Thymus (tissue), 11 donors: ENCODE results near the gene RBPJ. TPM values are rescaled to one million over a fixed set of nuclear protein-coding genes. Genes with fewer than 3 reads are reported as not detected.
A peak's percentile ranks its signal among the peaks of the same experiment; 100 is the strongest.
"Not testable (repeated sequence)": the region's sequence is repeated elsewhere in the genome, so short reads cannot be mapped to it uniquely, and the experiment has no call there.

Experiments used
- DNase-seq, 9 donors: peaks; one replicate each; pipeline ENCODE4 v3.0.0-alpha.2; 2013; ENCODE audit warnings: low spot score in 9 of 9, low read depth in 6 of 9, missing footprints in 1 of 9
- H3K27ac ChIP-seq, 2 donors: one replicate each; pipeline ENCODE4 v1.5.1; 2013; ENCODE audit warnings: control low read depth in 1 of 2, low read depth in 1 of 2, low read length in 1 of 2, mild to moderate bottlenecking in 1 of 2, moderate library complexity in 1 of 2
- H3K27me3 ChIP-seq, 2 donors: one replicate each; pipeline ENCODE4 v1.5.1; 2013; ENCODE audit warnings: low read length in 1 of 2; ENCODE audit not compliant: control insufficient read depth in 2 of 2, insufficient read depth in 1 of 2
- H3K36me3 ChIP-seq, 2 donors: one replicate each; pipeline ENCODE4 v1.5.1; 2013; ENCODE audit warnings: low read length in 1 of 2, mild to moderate bottlenecking in 1 of 2, moderate library complexity in 1 of 2; ENCODE audit not compliant: control insufficient read depth in 2 of 2, insufficient read depth in 2 of 2
- H3K4me1 ChIP-seq, 2 donors: one replicate each; pipeline ENCODE4 v1.5.1; 2013; ENCODE audit warnings: low read length in 2 of 2; ENCODE audit not compliant: control insufficient read depth in 2 of 2, insufficient read depth in 2 of 2
- H3K4me3 ChIP-seq, 2 donors: one replicate each; pipeline ENCODE4 v1.5.1; 2013; ENCODE audit warnings: low read length in 2 of 2, control low read depth in 1 of 2, mild to moderate bottlenecking in 1 of 2
- H3K9me3 ChIP-seq, 2 donors: one replicate each; pipeline ENCODE4 v1.5.1; 2013; ENCODE audit warnings: low read length in 1 of 2, mild to moderate bottlenecking in 1 of 2; ENCODE audit not compliant: control insufficient read depth in 2 of 2, insufficient read depth in 1 of 2
- WGBS: extraction: QIAGEN DNeasy Blood & Tissue Kit; methylation state at CpG from one replicate; pipeline ENCODE4 v1.1.7; 2013; 5-methylcytosine and 5-hydroxymethylcytosine counted together
- polyA plus RNA-seq: library from polyadenylated mRNA; stranded (reverse); fragments of 200-250 nt; gene quantifications from one replicate; pipeline ENCODE4 v1.2.3, GENCODE V29; 2013
- total RNA-seq: library from RNA; stranded (reverse); fragments of 120-200 nt; gene quantifications from one replicate; pipeline ENCODE4 v1.2.4, GENCODE V29; 2013
- donor health status: healthy.

RBPJ gene
- total and polyA plus RNA-seq, 2 donors, result 42.1 to 46.8 TPM

DNA sequence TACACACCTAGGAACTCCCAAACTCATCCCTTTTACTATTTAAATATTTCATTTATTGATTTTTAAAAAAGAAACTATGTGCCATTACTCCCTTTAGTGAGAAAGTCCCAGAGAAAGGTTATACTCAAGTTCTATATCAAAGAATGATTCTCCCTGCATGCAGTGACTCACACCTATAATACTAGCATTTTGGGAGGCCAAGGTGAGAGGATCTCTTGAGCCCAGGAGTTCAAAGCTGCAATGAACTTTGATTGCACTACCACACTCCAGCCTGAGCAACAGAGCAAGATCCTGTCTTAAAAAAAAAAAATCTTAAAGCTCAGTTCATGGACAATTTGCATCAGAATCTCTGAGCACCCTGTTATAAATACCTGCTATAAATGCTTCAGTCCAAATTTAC, 9.2 kb upstream of the RBPJ start:
- Histone ChIP-seq H3K36me3 (no peaks in the 10 kb centered on the region), H3K4me3 (no peak overlapping the region), H3K9me3 (peaks cover 0 to 7% of the 10 kb centered on the region in 2 donors), H3K4me1 (no peaks in the 10 kb centered on the region), H3K27me3 (no peaks in the 10 kb centered on the region), H3K27ac (no peak overlapping the region)
- no peak for DNase-seq

DNA sequence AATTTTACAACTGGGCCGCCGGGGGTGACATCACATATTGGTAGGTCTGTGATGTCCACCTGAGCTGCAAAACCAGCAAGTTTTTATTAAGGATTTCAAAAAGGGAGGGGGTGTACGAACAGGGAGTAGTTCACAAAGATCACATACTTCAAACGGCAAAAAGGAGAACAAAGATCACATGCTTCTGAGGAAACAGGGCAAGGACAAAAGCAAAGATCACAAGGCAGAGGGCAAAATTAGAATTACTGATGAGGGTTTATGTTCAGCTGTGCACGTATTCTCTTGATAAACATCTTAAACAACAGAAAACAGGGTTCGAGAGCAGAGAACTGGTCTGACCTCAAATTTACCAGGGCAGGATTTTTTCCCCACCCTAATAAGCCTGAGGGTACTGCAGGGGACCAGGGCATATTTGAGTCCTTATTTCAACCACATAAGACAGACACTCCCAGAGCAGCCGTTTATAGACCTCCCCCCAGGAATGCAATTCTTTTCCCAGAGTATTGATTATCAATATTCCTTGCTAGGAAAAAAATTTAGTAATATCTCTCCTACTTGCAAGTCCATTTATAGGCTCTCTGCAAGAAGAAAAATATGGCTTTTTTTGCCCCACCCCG, 5.4 kb upstream of the RBPJ start:
- 91% methylated on average over 8 of the region's 8 CpGs for WGBS
- H3K36me3 ChIP-seq, H3K27me3 ChIP-seq, H3K27ac ChIP-seq, DNase-seq, H3K4me1 ChIP-seq, H3K4me3 ChIP-seq, H3K9me3 ChIP-seq: not testable (repeated sequence)

DNA sequence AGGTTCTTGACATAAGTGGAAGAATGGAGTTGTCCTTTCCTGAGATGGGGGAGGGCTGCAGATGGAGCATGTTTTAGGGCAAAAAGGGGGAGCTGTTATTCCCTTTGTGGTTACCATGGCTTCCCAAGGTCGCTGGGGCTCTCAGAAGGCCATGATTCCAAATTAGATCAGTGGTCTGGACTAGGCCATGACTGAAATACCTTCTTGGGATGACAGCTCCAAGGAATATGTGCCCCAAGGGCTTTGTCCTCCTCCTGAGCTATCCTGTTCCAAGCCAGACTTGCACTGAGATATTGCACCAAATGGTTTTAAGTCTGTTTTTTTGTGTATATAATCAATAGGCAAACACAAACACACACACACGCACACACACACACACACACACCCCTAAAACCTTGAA, 3.0 kb upstream of the RBPJ start:
- H3K9me3 ChIP-seq, result peaks cover 0 to 7% of the 10 kb centered on the region in 2 donors
- no peak overlapping the region for H3K4me3 ChIP-seq
- H3K4me1 ChIP-seq, result peaks cover 5 to 8% of the 10 kb centered on the region in 2 donors
- no peak overlapping the region for H3K27ac ChIP-seq
- H3K36me3 ChIP-seq, result no peaks in the 10 kb centered on the region
- DNase-seq, result no peak
- WGBS, result 94% methylated on average over 2 of the region's 2 CpGs
- no peaks in the 10 kb centered on the region for H3K27me3 ChIP-seq

GRCh38 chr4:26319467-26319948, 1.3 kb upstream of the RBPJ start:
- DNase-seq, result peak; percentile 93 to 99 (median 97)
- Histone ChIP-seq H3K36me3 (no peaks in the 10 kb centered on the region), H3K9me3 (peaks cover 0 to 4% of the 10 kb centered on the region in 2 donors), H3K4me3 (peak overlapping the region; percentile 91 to 93), H3K4me1 (peaks cover 5 to 8% of the 10 kb centered on the region in 2 donors), H3K27me3 (no peaks in the 10 kb centered on the region), H3K27ac (peak overlapping the region; percentile 93 to 94)
- WGBS, result under 1% methylated on average over 43 of the region's 43 CpGs

GRCh38 chr4:26319949-26320537, 771 bp upstream of the RBPJ start:
- DNase-seq, result peak in 8 of 9 donors; percentile 38 to 76 (median 54)
- Histone ChIP-seq H3K9me3 (no peaks in the 10 kb centered on the region), H3K27me3 (no peaks in the 10 kb centered on the region), H3K4me3 (peak overlapping the region; percentile 91 to 93), H3K4me1 (peaks cover 5 to 8% of the 10 kb centered on the region in 2 donors), H3K27ac (peak overlapping the region; percentile 93 to 94), H3K36me3 (no peaks in the 10 kb centered on the region)
- WGBS, result under 1% methylated on average over 33 of the region's 33 CpGs

DNA sequence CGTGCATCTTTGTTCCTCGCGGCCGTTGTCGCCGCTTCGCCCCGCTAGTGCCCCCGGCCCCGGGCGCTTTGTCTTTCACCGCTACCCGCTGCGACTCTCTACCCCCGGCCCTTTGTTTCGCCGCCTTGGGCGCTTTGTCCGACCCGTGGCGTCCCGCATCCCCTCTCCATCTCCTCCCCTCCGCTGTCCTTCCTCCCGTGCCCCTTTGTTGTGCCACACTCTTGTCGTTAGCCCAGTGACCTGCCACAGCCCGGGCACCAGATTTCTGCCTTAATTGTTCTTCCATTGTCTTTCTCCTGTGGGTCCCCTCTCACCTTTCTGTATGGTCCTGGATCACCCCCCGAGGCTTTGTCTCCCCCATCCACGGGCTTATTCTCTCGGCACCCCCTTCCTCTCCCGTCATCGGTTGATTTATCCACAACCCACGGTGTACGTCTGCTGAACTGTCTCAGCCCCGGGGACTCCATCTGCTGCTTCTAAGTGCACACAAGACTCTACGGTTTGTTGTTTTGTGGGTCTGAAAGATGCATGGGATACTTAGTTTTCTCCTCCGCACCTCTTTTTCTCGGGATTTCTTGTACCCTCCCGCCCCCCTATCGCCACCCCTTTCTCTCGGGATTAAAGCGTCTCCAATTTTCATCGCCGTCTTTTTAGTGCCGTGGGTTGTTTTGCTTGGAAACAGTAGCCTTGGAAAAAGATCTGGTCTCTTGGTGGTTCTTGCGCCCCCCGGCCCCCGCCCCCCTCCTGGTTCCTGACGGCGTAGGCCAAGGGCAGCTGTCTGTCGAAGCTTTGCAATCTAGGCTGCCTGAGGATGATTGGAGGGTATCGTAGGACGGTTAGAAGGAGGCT, 783 bp downstream of the RBPJ start:
- DNase-seq, result peak in 7 of 9 donors; percentile 18 to 66 (median 32)
- 2% methylated on average over 52 of the region's 52 CpGs for WGBS
- Histone ChIP-seq H3K36me3 (no peaks in the 10 kb centered on the region), H3K27ac (peak overlapping the region; percentile 66 to 94), H3K4me1 (peaks cover 5 to 8% of the 10 kb centered on the region in 2 donors), H3K9me3 (no peaks in the 10 kb centered on the region), H3K4me3 (peak overlapping the region; percentile 79 to 91), H3K27me3 (no peaks in the 10 kb centered on the region)

DNA sequence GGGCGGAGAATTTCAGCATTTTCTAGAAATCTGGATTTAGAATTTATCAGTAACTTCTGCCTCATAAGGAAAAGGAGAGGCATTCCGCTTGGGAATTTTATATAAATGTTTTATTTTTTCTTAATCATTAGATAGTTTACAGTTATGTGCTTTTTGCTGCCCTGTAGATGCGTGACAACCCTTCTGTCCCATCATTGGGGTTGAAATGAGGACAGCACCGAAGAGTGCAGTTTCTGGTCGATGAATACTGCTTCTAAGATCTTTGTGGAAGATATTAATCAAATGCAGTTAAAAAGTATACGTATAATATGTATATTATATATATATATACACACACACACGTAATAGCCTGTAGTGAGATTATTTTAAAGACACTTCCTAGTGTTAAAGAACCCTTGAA, 1.5 kb downstream of the RBPJ start:
- Histone ChIP-seq H3K4me3 (peak overlapping the region; percentile 79 to 91), H3K27me3 (no peaks in the 10 kb centered on the region), H3K36me3 (no peaks in the 10 kb centered on the region), H3K4me1 (peaks cover 5 to 8% of the 10 kb centered on the region in 2 donors), H3K9me3 (no peaks in the 10 kb centered on the region), H3K27ac (no peak overlapping the region)
- WGBS, result 84% methylated on average over 7 of the region's 7 CpGs
- no peak for DNase-seq

DNA sequence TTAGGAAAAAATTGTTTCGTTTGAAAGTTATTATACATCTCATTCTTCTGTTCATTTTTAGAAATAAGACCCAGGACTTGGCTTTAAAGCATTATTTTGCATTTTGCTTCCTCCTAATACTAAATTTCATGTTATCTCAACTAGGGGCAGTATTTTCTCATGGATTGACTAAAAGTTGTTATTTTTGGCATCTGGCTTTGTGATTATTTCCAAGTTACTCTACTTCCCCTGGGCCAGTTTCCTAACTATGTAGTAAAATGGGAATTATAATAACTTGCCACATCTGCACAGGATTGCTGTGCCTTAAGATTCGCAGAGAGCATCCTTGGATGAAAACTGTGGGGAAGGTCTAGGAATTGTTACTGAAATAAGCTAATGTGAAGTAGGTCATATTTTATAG, 3.0 kb downstream of the RBPJ start:
- 95% methylated on average over 2 of the region's 2 CpGs for WGBS
- no peak for DNase-seq
- no peaks in the 10 kb centered on the region for H3K9me3 ChIP-seq
- H3K27ac ChIP-seq, result no peak overlapping the region
- peaks cover 5 to 8% of the 10 kb centered on the region in 2 donors for H3K4me1 ChIP-seq
- no peaks in the 10 kb centered on the region for H3K36me3 ChIP-seq
- no peak overlapping the region for H3K4me3 ChIP-seq
- H3K27me3 ChIP-seq, result no peaks in the 10 kb centered on the region

DNA sequence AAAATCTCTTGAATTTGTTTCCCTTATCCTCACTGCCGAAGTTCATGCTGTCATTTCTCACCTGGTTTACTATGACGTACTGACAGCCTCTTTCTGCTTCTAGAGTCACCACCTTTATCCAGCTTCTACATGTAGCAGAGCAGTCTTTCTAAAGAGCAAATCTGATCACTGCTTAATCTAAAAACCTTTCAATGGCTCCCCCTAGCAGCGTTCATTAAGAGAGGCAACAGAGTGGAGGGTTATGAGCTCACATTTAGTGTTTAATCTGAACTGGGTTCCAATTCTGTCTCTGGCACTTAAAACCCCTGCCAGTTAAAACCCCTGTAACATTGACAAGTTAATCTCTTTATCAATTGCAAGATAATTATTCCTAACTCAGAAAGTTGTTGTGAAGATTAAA, 4.4 kb downstream of the RBPJ start:
- H3K4me1 ChIP-seq, result peaks cover 5 to 6% of the 10 kb centered on the region in 2 donors
- 68% methylated on average over 3 of the region's 3 CpGs for WGBS
- DNase-seq, result peak in 5 of 9 donors; percentile 17 to 65 (median 21)

More for the DNA sequence above, 4.4 kb downstream of the RBPJ start:
- Histone ChIP-seq H3K4me3 (no peak overlapping the region), H3K9me3 (no peaks in the 10 kb centered on the region), H3K27ac (no peak overlapping the region), H3K36me3 (no peaks in the 10 kb centered on the region), H3K27me3 (no peaks in the 10 kb centered on the region)
